HepG2 (cell line): ENCODE measurements around the gene SNRPD3. TPM values are rescaled to one million over a fixed set of nuclear protein-coding genes. Genes with fewer than 3 reads are reported as not detected.

Experiments used
- ATAC-seq: fragments of 200-7000 bp; cut with Tn5 transposase; 3 replicates; pipeline ENCODE4 v1.9.1; 2020; ENCODE audit warnings: mild to moderate bottlenecking, moderate library complexity
- BruUV-seq: library from RNA; stranded (reverse); fragments of 400-500 nt; replicated peaks from 2 replicates; lab custom pipeline; 2021; lab: Mats Ljungman, UMichigan
- CTCF ChIA-PET: fragments of 300-600 bp; formaldehyde crosslinking; extraction: SDS; loops from one replicate; lab custom pipeline; 2021; ENCODE audit warnings: low total read pairs, inconsistent platforms, low intra/inter-chr PET ratio; lab: Yijun Ruan, JAX
- POLR2A ChIA-PET: fragments of 350-600 bp; sonication (Branson Sonifier 250); formaldehyde crosslinking; loops from one replicate; lab custom pipeline; 2020; ENCODE audit warnings: antibody characterized with exemption, inconsistent platforms; lab: Yijun Ruan, JAX
- DNase-seq: peaks from one replicate; pipeline ENCODE4 v3.0.0-alpha.2; 2015; ENCODE audit warnings: low spot score
- FAIRE-seq: peaks from 3 replicates; lab custom pipeline; 2011; peaks lifted over from hg19 to GRCh38; lab: Jason Lieb, UNC
- H2AFZ ChIP-seq: one replicate; pipeline ENCODE4 v1.6.1; 2011; ENCODE audit warnings: low read length, inconsistent platforms
- H3K27ac ChIP-seq: fragments of 300-600 bp; 3 replicates; pipeline ENCODE4 v1.8.0; 2011; ENCODE audit warnings: mixed run types, mild to moderate bottlenecking, mixed read lengths, low read length, inconsistent platforms; ENCODE audit not compliant: insufficient read depth; ENCODE audit errors: extremely low read length
- H3K27me3 ChIP-seq, 2 experiments: fragments of 200-600 bp in 1 of 2; 2 replicates in 1 of 2; 3 replicates in 1 of 2; pipeline versions ENCODE4 v1.6.0 to v1.8.0; 2011; ENCODE audit warnings: low read length in 2 of 2, mild to moderate bottlenecking in 2 of 2, moderate library complexity in 2 of 2, inconsistent platforms in 1 of 2; ENCODE audit not compliant: insufficient read depth in 2 of 2, control insufficient read depth in 1 of 2
- H3K36me3 ChIP-seq, 2 experiments: fragments of 200-600 bp in 1 of 2; replicated peaks in 1 of 2; 2 replicates in 1 of 2; 3 replicates in 1 of 2; pipeline versions ENCODE4 v1.5.1 to v1.8.0; 2011; ENCODE audit warnings: low read length in 2 of 2, inconsistent platforms in 1 of 2; ENCODE audit not compliant: insufficient read depth in 2 of 2, control insufficient read depth in 1 of 2
- H3K4me1 ChIP-seq: 2 replicates; pipeline ENCODE4 v1.5.1; 2012; ENCODE audit warnings: low read length, inconsistent platforms; ENCODE audit not compliant: insufficient read depth
- H3K4me2 ChIP-seq: 2 replicates; pipeline ENCODE4 v1.6.0; 2011; ENCODE audit warnings: low read depth, low read length, inconsistent platforms
- H3K4me3 ChIP-seq, 3 experiments: fragments of 200-600 bp in 1 of 3; sonication (generic), shearing (Covaris generic) in 1 of 3; replicated peaks in 1 of 3; 2 replicates each; pipeline ENCODE4 v1.5.1; 2011 to 2016; ENCODE audit warnings: low read length in 3 of 3, inconsistent platforms in 2 of 3, low read depth in 2 of 3, mild to moderate bottlenecking in 2 of 3, control low read depth in 1 of 3, mixed read lengths in 1 of 3; ENCODE audit not compliant: insufficient read depth in 1 of 3
- H3K79me2 ChIP-seq: one replicate; pipeline ENCODE4 v1.6.1; 2011; ENCODE audit warnings: low read length, inconsistent platforms; ENCODE audit not compliant: insufficient read depth
- H3K9ac ChIP-seq: 2 replicates; pipeline ENCODE4 v1.6.0; 2011; ENCODE audit warnings: mild to moderate bottlenecking, low read depth, low read length, inconsistent platforms; ENCODE audit not compliant: insufficient read depth
- H3K9me3 ChIP-seq: 2 replicates; pipeline ENCODE4 v1.5.1; 2012; ENCODE audit warnings: mild to moderate bottlenecking, low read length
- H4K20me1 ChIP-seq: 2 replicates; pipeline ENCODE4 v1.6.0; 2011; ENCODE audit warnings: inconsistent platforms, mild to moderate bottlenecking, low read length, moderate library complexity; ENCODE audit not compliant: insufficient read depth
- NFYB ChIP-seq: sonication (generic); formaldehyde crosslinking; IDR thresholded peaks from 2 replicates; pipeline ENCODE4 v1.4.0; 2020; ENCODE audit warnings: missing genetic modification reagents
- PRDM4 ChIP-seq: sonication (generic); formaldehyde crosslinking; IDR thresholded peaks from 2 replicates; pipeline ENCODE4 v1.9.0; 2021; ENCODE audit warnings: missing genetic modification reagents, borderline replicate concordance
- ZBTB26 ChIP-seq: IDR thresholded peaks from 2 replicates; pipeline ENCODE4 v1.6.1; 2016; ENCODE audit warnings: missing compliant biosample characterization, missing genetic modification reagents, borderline replicate concordance
- ZBTB3 ChIP-seq: sonication (generic); formaldehyde crosslinking; IDR thresholded peaks from 2 replicates; pipeline ENCODE4 v1.4.0; 2020; ENCODE audit warnings: low read depth, mild to moderate bottlenecking, moderate library complexity, missing genetic modification reagents, borderline replicate concordance
- ZSCAN21 ChIP-seq: sonication (generic); formaldehyde crosslinking; IDR thresholded peaks from 2 replicates; pipeline ENCODE4 v1.8.0; 2022; ENCODE audit warnings: mild to moderate bottlenecking, missing genetic modification reagents, moderate library complexity, borderline replicate concordance
- WGBS: methylation state at CpG from one replicate; pipeline ENCODE4 v1.1.6; 2017; ENCODE audit warnings: low lambda C conversion rate; 5-methylcytosine and 5-hydroxymethylcytosine counted together
- in situ Hi-C: cut with HindIII; loops from 2 replicates; pipeline ENCODE4 v1.10.0; 2017; ENCODE audit warnings: low pct_unique_long_range_greater_than_20kb; ENCODE audit not compliant: extremely low pct_ligation_motif_present
- intact Hi-C: fragments of 100-400 bp; cut with micrococcal nuclease; formaldehyde crosslinking; loops from one replicate; pipeline ENCODE4 v1.10.0; 2022; ENCODE audit not compliant: unreplicated experiment
- polyA plus RNA-seq, 8 experiments: library from polyadenylated mRNA; depleted of rRNA in 3 of 8; stranded (reverse) in 7 of 8; unstranded in 1 of 8; fragments of >200 nt; fragmentation: Illumina TruSeq in 4 of 8; extraction: Trizol in 4 of 8; gene quantifications; 2 replicates each; pipeline versions ENCODE4 v1.2.1 to v1.2.3, GENCODE V29; 2011 to 2016; ENCODE audit warnings: low read depth in 4 of 8, missing spikeins in 1 of 8, mixed read lengths in 1 of 8; ENCODE audit not compliant: insufficient read depth in 1 of 8
- total RNA-seq, 5 experiments: library from RNA; depleted of rRNA; stranded (reverse); fragments of >200 nt; fragmentation: Illumina TruSeq; extraction: Trizol; gene quantifications; 2 replicates each; pipeline ENCODE4 v1.2.3, GENCODE V29; 2016; ENCODE audit warnings: low read depth in 1 of 5
- TF ChIP-seq, protein P1 (sequence below): sonication (generic); formaldehyde crosslinking; IDR thresholded peaks from 2 replicates; pipeline ENCODE4 v1.5.0; 2020; ENCODE audit warnings: mild to moderate bottlenecking, missing genetic modification reagents, moderate library complexity

Gene SNRPD3
- total and polyA plus RNA-seq, 2 of the 13 experiments (the other 11 are each of a cell fraction or from before 2014, with no cell fraction given) = 110 to 209 TPM

DNA sequence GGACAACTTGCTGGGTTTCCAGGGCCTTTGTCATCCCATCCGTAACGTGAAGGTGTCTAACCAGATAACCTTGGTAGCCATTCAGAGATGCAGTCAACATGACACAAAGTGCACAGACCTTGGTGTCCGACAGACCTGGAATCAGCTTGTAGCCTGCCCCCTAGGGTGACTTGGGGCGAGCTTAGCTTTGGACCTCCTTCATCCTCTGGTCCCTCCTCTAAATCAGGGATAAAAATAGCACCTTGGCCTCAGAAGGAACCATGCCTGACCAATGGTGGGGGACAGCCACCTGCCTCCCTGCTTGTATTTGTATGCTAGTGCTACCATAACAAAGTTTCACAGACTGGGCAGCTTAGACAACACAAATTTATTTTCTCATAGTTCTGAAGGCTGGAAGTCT is 3.7 kb downstream of the SNRPD3 start:
- intact Hi-C loops = no loop called here
- Histone ChIP-seq H3K4me1 (peaks cover 77% of the 10 kb centered on the region), H3K4me3 (no peak overlapping the region), H3K9ac (peak overlapping the region; percentile 30; the same call in 1 of the 2 replicates), H3K27me3 (no peaks in the 10 kb centered on the region; a peak in 1 of 5 replicates), H3K27ac (no peak overlapping the region), H3K36me3 (peaks cover 23 to 52% of the 10 kb centered on the region in 2 experiments), H3K79me2 (peaks cover 86% of the 10 kb centered on the region), H2AFZ (no peak overlapping the region), H3K4me2 (peak overlapping the region; percentile 99), H3K9me3 (no peaks in the 10 kb centered on the region), H4K20me1 (peaks cover 22% of the 10 kb centered on the region)
- no peak for FAIRE-seq
- no TSS peak for BruUV-seq
- no peak for TF ChIP-seq ZBTB3 (CRISPR knock-in tag)
- TF ChIP-seq, protein P1, sequence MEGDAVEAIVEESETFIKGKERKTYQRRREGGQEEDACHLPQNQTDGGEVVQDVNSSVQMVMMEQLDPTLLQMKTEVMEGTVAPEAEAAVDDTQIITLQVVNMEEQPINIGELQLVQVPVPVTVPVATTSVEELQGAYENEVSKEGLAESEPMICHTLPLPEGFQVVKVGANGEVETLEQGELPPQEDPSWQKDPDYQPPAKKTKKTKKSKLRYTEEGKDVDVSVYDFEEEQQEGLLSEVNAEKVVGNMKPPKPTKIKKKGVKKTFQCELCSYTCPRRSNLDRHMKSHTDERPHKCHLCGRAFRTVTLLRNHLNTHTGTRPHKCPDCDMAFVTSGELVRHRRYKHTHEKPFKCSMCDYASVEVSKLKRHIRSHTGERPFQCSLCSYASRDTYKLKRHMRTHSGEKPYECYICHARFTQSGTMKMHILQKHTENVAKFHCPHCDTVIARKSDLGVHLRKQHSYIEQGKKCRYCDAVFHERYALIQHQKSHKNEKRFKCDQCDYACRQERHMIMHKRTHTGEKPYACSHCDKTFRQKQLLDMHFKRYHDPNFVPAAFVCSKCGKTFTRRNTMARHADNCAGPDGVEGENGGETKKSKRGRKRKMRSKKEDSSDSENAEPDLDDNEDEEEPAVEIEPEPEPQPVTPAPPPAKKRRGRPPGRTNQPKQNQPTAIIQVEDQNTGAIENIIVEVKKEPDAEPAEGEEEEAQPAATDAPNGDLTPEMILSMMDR (CRISPR knock-in tag) = peak; percentile 11; the same call in 1 of the 2 replicates
- no peak for TF ChIP-seq NFYB (CRISPR knock-in tag)
- TF ChIP-seq PRDM4 (CRISPR knock-in tag) = no peak
- TF ChIP-seq ZSCAN21 = no peak
- no peak for TF ChIP-seq ZBTB26 (CRISPR knock-in tag)
- no peak for ATAC-seq
- CTCF ChIA-PET = no interaction called here
- DNase-seq = no peak
- POLR2A ChIA-PET = interaction anchor here (0.5 to 3.3 kb wide), 6 partner anchors 9 to 39 kb away, joined by 3 to 18 read pairs (median 6); no protein-coding TSS in a partner anchor
- in situ Hi-C loops = loop anchor here (5.0 kb wide), 1 partner anchor 33 kb away; the partner anchor contains the start of gene LRRC75B
- WGBS = 84% methylated on average over 4 of the region's 4 CpGs
